Astrocyte (in vitro differentiated cells and primary cell): ENCODE measurements around the gene TBX6. TPM values are rescaled to one million over a fixed set of nuclear protein-coding genes. Genes with fewer than 3 reads are reported as not detected.

Experiments used
- DNase-seq: peaks from one replicate; pipeline ENCODE4 v3.0.0-alpha.2; 2010; ENCODE audit warnings: low read depth
- FAIRE-seq: peaks from 2 replicates; lab custom pipeline; 2011; peaks lifted over from hg19 to GRCh38; lab: Jason Lieb, UNC
- H2AFZ ChIP-seq: 2 replicates; pipeline ENCODE4 v1.6.0; 2012; ENCODE audit warnings: low read depth, low read length, inconsistent platforms
- H3K27ac ChIP-seq: 2 replicates; pipeline ENCODE4 v1.5.1; 2011; ENCODE audit warnings: low read depth, low read length, inconsistent platforms
- H3K27me3 ChIP-seq: 2 replicates; pipeline ENCODE4 v1.6.0; 2011; ENCODE audit warnings: low read length, inconsistent platforms; ENCODE audit not compliant: insufficient read depth
- H3K36me3 ChIP-seq: 2 replicates; pipeline ENCODE4 v1.5.1; 2011; ENCODE audit warnings: low read length, inconsistent platforms; ENCODE audit not compliant: insufficient read depth
- H3K4me1 ChIP-seq: 2 replicates; pipeline ENCODE4 v1.5.1; 2011; ENCODE audit warnings: low read length, inconsistent platforms; ENCODE audit not compliant: insufficient read depth
- H3K4me2 ChIP-seq: 2 replicates; pipeline ENCODE4 v1.6.0; 2012; ENCODE audit warnings: low read length, inconsistent platforms
- H3K4me3 ChIP-seq: 2 replicates; pipeline ENCODE4 v1.5.1; 2011; ENCODE audit warnings: low read depth, mild to moderate bottlenecking, low read length, inconsistent platforms; ENCODE audit not compliant: insufficient read depth
- H3K79me2 ChIP-seq: 2 replicates; pipeline ENCODE4 v1.6.0; 2012; ENCODE audit warnings: mild to moderate bottlenecking, low read length, inconsistent platforms; ENCODE audit not compliant: insufficient read depth
- H3K9ac ChIP-seq: 2 replicates; pipeline ENCODE4 v1.6.0; 2012; ENCODE audit warnings: mild to moderate bottlenecking, low read length, inconsistent platforms
- H3K9me3 ChIP-seq: 2 replicates; pipeline ENCODE4 v1.5.1; 2012; ENCODE audit warnings: low read depth, mild to moderate bottlenecking, low read length, inconsistent platforms; ENCODE audit not compliant: insufficient read depth
- H4K20me1 ChIP-seq: 2 replicates; pipeline ENCODE4 v1.6.0; 2012; ENCODE audit warnings: low read length, inconsistent platforms; ENCODE audit not compliant: insufficient read depth
- H3K27ac Mint-ChIP-seq: one replicate; pipeline ENCODE4 v1.8.0; 2021; ENCODE audit warnings: mild to moderate bottlenecking, mixed read lengths; ENCODE audit not compliant: unreplicated experiment
- H3K27me3 Mint-ChIP-seq: one replicate; pipeline ENCODE4 v1.8.0; 2021; ENCODE audit warnings: low read depth, mixed read lengths; ENCODE audit not compliant: unreplicated experiment
- H3K36me3 Mint-ChIP-seq: one replicate; pipeline ENCODE4 v1.8.0; 2021; ENCODE audit warnings: low read depth, mixed read lengths; ENCODE audit not compliant: unreplicated experiment
- H3K4me1 Mint-ChIP-seq: one replicate; pipeline ENCODE4 v1.8.0; 2021; ENCODE audit warnings: low read depth, mixed read lengths; ENCODE audit not compliant: unreplicated experiment
- H3K4me3 Mint-ChIP-seq: one replicate; pipeline ENCODE4 v1.8.0; 2021; ENCODE audit warnings: mild to moderate bottlenecking, moderate library complexity, mixed read lengths; ENCODE audit not compliant: unreplicated experiment
- H3K9me3 Mint-ChIP-seq: one replicate; pipeline ENCODE4 v1.8.0; 2021; ENCODE audit warnings: mild to moderate bottlenecking, mixed read lengths; ENCODE audit not compliant: unreplicated experiment
- EZH2 ChIP-seq: IDR thresholded peaks from 2 replicates; pipeline ENCODE4 v1.6.1; 2012; ENCODE audit warnings: mild to moderate bottlenecking, low read length, inconsistent platforms; ENCODE audit not compliant: insufficient read depth
- total RNA-seq: library from RNA; stranded (reverse); gene quantifications from 2 replicates; pipeline ENCODE4 v1.2.1, GENCODE V29; 2021
- TF ChIP-seq, protein P1 (sequence below): IDR thresholded peaks from 2 replicates; pipeline ENCODE4 v1.5.1; 2011; ENCODE audit warnings: low read depth, mild to moderate bottlenecking, inconsistent platforms, low read length, moderate library complexity; ENCODE audit not compliant: insufficient read depth

Gene TBX6
- total RNA-seq, 1 donor from 2014 or later = 0.27 TPM

DNA sequence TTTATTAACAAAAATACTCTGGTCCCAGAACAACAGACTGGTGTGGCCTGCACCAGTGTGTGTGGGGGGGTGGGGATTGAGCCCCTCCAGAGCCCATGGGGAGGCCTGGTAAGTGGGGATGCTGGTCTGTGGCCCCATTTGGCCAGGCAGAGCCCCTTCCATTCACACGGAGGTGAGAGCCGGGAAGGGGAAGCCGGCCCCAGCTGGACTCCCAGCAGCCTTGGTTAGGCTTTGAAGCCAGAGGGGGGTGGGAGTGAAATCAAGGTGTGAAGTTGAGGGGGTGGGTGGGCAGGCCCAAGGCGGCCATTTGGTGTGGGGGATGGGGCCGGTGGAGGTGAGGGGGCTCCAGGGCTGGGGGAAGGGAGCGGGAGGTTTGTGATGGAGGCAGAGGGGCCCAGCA is 5.9 kb downstream of the TBX6 start:
- Mint-ChIP-seq H3K4me1 (peaks cover 11% of the 10 kb centered on the region), H3K27me3 (no peaks in the 10 kb centered on the region), H3K9me3 (no peaks in the 10 kb centered on the region), H3K27ac (no peak overlapping the region), H3K4me3 (no peak overlapping the region), H3K36me3 (peaks cover 29% of the 10 kb centered on the region)
- no peaks in the 10 kb centered on the region for H3K27me3 ChIP-seq
- TF ChIP-seq EZH2 = no peak
- TF ChIP-seq, protein P1, sequence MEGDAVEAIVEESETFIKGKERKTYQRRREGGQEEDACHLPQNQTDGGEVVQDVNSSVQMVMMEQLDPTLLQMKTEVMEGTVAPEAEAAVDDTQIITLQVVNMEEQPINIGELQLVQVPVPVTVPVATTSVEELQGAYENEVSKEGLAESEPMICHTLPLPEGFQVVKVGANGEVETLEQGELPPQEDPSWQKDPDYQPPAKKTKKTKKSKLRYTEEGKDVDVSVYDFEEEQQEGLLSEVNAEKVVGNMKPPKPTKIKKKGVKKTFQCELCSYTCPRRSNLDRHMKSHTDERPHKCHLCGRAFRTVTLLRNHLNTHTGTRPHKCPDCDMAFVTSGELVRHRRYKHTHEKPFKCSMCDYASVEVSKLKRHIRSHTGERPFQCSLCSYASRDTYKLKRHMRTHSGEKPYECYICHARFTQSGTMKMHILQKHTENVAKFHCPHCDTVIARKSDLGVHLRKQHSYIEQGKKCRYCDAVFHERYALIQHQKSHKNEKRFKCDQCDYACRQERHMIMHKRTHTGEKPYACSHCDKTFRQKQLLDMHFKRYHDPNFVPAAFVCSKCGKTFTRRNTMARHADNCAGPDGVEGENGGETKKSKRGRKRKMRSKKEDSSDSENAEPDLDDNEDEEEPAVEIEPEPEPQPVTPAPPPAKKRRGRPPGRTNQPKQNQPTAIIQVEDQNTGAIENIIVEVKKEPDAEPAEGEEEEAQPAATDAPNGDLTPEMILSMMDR = no peak
- H3K79me2 ChIP-seq = peaks cover 20% of the 10 kb centered on the region
- H3K9me3 ChIP-seq = no peaks in the 10 kb centered on the region
- no peak for DNase-seq
- H2AFZ ChIP-seq = no peak overlapping the region
- peaks cover 7% of the 10 kb centered on the region for H3K4me1 ChIP-seq
- H3K27ac ChIP-seq = no peak overlapping the region
- H3K4me2 ChIP-seq = no peak overlapping the region
- H4K20me1 ChIP-seq = peaks cover 27% of the 10 kb centered on the region
- no peak overlapping the region for H3K9ac ChIP-seq
- no peak overlapping the region for H3K4me3 ChIP-seq
- H3K36me3 ChIP-seq = peaks cover 8% of the 10 kb centered on the region
- FAIRE-seq = no peak

DNA sequence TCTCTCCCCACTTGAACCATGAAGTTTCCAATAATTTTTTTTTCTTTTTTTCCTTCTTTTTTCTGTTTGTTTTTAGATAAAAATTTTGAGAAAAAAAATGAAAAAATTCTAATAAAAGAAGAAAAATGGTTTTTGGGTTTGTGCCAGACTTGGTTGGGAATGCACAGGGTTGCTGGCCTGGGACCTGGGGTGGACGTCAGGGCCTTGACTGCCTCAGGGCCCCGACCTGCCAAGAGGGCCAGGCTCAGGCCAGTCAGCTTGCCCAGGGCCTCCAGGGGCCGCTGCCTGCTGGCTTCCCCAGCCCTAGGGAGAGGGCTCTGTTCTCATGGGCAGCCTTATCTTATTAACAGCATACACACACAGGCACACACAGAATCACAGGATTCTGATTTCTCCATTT is 6.5 kb downstream of the TBX6 start:
- H3K4me3 Mint-ChIP-seq = no peak overlapping the region
- no peak for TF ChIP-seq EZH2
- TF ChIP-seq, protein P1 = no peak
- H3K9me3 Mint-ChIP-seq = no peaks in the 10 kb centered on the region
- H3K27me3 Mint-ChIP-seq = no peaks in the 10 kb centered on the region
- no peaks in the 10 kb centered on the region for H3K27me3 ChIP-seq
- no peak overlapping the region for H3K9ac ChIP-seq
- H3K4me1 Mint-ChIP-seq = peaks cover 9% of the 10 kb centered on the region
- peaks cover 29% of the 10 kb centered on the region for H3K36me3 Mint-ChIP-seq
- H3K4me1 ChIP-seq = peaks cover 2% of the 10 kb centered on the region
- no peaks in the 10 kb centered on the region for H3K9me3 ChIP-seq
- H3K27ac Mint-ChIP-seq = no peak overlapping the region
- FAIRE-seq (no peak), DNase-seq (no peak)
- H3K27ac ChIP-seq = no peak overlapping the region
- no peak overlapping the region for H2AFZ ChIP-seq
- peaks cover 33% of the 10 kb centered on the region for H4K20me1 ChIP-seq
- no peak overlapping the region for H3K4me3 ChIP-seq
- peaks cover 8% of the 10 kb centered on the region for H3K36me3 ChIP-seq
- H3K4me2 ChIP-seq = no peak overlapping the region
- H3K79me2 ChIP-seq = peaks cover 24% of the 10 kb centered on the region

DNA sequence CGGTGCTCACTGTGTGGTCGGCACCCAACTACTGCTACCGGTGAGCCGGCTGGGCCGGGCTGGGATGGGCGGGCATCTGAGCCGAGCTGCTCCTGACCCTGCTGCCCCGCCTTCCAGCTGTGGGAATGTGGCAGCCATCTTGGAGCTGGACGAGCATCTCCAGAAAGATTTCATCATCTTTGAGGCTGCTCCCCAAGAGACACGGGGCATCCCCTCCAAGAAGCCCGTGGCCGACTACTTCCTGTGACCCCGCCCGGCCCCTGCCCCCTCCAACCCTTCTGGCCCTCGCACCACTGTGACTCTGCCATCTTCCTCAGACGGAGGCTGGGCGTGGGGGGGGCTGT is 6.9 kb downstream of the TBX6 start:
- Mint-ChIP-seq H3K9me3 (no peaks in the 10 kb centered on the region), H3K4me3 (no peak overlapping the region), H3K36me3 (peaks cover 31% of the 10 kb centered on the region), H3K4me1 (peaks cover 4% of the 10 kb centered on the region), H3K27me3 (no peaks in the 10 kb centered on the region), H3K27ac (no peak overlapping the region)
- no peaks in the 10 kb centered on the region for H3K27me3 ChIP-seq
- H3K9ac ChIP-seq = no peak overlapping the region
- H4K20me1 ChIP-seq = peaks cover 37% of the 10 kb centered on the region
- TF ChIP-seq EZH2 = no peak
- TF ChIP-seq, protein P1 = no peak
- FAIRE-seq = no peak
- H2AFZ ChIP-seq = no peak overlapping the region
- no peaks in the 10 kb centered on the region for H3K9me3 ChIP-seq
- H3K27ac ChIP-seq = no peak overlapping the region
- peaks cover 28% of the 10 kb centered on the region for H3K79me2 ChIP-seq
- H3K4me2 ChIP-seq = no peak overlapping the region
- no peak for DNase-seq
- H3K36me3 ChIP-seq = peaks cover 12% of the 10 kb centered on the region
- no peaks in the 10 kb centered on the region for H3K4me1 ChIP-seq
- no peak overlapping the region for H3K4me3 ChIP-seq
